Left lung (tissue), 10 donors: Measurements from ENCODE around the gene UNC5CL. TPM values are rescaled to one million over a fixed set of nuclear protein-coding genes. Genes with fewer than 3 reads are reported as not detected.
A peak's percentile ranks its signal among the peaks of the same experiment; 100 is the strongest.

Experiments used
- ATAC-seq: fragments of 200-7000 bp; cut with Tn5 transposase; one replicate; pipeline ENCODE4 v1.9.1; 2020; ENCODE audit warnings: moderate library complexity
- DNase-seq, 4 donors: peaks; one replicate each; pipeline ENCODE4 v3.0.0-alpha.2; 2013 to 2020
- H3K27ac ChIP-seq, 2 donors: fragments of 200-600 bp; sonication (generic) in 1 of 2; one replicate each; pipeline versions ENCODE4 v1.5.0 to v1.8.0; 2020 to 2021
- H3K27me3 ChIP-seq, 2 donors: fragments of 200-600 bp; sonication (generic) in 1 of 2; one replicate each; pipeline versions ENCODE4 v1.5.0 to v1.8.0; 2020 to 2021
- H3K36me3 ChIP-seq, 2 donors: fragments of 200-600 bp; sonication (generic) in 1 of 2; one replicate each; pipeline versions ENCODE4 v1.5.0 to v1.8.0; 2020 to 2021
- H3K4me1 ChIP-seq, 2 donors: fragments of 200-600 bp; one replicate each; pipeline ENCODE4 v1.8.0; 2021
- H3K4me3 ChIP-seq, 2 donors: fragments of 200-600 bp; sonication (generic) in 1 of 2; one replicate each; pipeline versions ENCODE4 v1.5.0 to v1.8.0; 2020 to 2021; ENCODE audit warnings: mild to moderate bottlenecking in 1 of 2
- H3K9me3 ChIP-seq, 2 donors: fragments of 200-600 bp; sonication (generic) in 1 of 2; one replicate each; pipeline versions ENCODE4 v1.5.0 to v1.8.0; 2020 to 2021
- CTCF ChIP-seq, 2 donors: fragments of 200-600 bp; sonication (generic) in 1 of 2; IDR thresholded peaks; one replicate each; pipeline versions ENCODE4 v1.5.0 to v1.8.0; 2021; ENCODE audit warnings: antibody characterized with exemption in 2 of 2
- intact Hi-C, 2 donors: fragments of 100-400 bp; cut with DNase I; formaldehyde crosslinking; loops; one replicate each; pipeline versions ENCODE4 v1.11.2 to v1.14.2; 2022
- polyA plus RNA-seq, 6 donors: library from polyadenylated mRNA; unstranded; fragments of 120-200 nt; gene quantifications; one replicate each; pipeline ENCODE4 v1.2.1, GENCODE V29; 2013; ENCODE audit not compliant: insufficient read length in 6 of 6
- total RNA-seq, 2 donors: library from RNA; stranded (reverse); fragmentation: NEBNext Ultra II Directional; extraction: Animal tissue kit (Norgen Biotek cat#: 25700); gene quantifications; one replicate each; pipeline ENCODE4 v1.2.1, GENCODE V29; 2021
- donor health status: DM: no; HTN: yes; CAD: no.
- donor health status: DM: no; HTN: no; CAD: no.

UNC5CL gene
- total and polyA plus RNA-seq, 8 donors: 2.3 to 11.8 (median 4.8) TPM

GRCh38 chr6:41074692-41075436 lies 35.8 kb upstream of the UNC5CL start:
- TF ChIP-seq CTCF (IDR thresholded peaks at IDR 0.05): no peak
- no peaks in the 10 kb centered on the region for H3K9me3 ChIP-seq
- peak overlapping the region; percentile 88 to 95 for H3K4me3 ChIP-seq
- no peaks in the 10 kb centered on the region for H3K27me3 ChIP-seq
- no peak for DNase-seq
- H3K27ac ChIP-seq: peak overlapping the region; percentile 99 to 100
- peaks cover 0 to 10% of the 10 kb centered on the region in 2 donors for H3K36me3 ChIP-seq
- peaks cover 11 to 61% of the 10 kb centered on the region in 2 donors for H3K4me1 ChIP-seq
- intact Hi-C loops: no loop called here
- ATAC-seq: no peak

- H3K27ac ChIP-seq: peak overlapping the region; percentile 99 to 100
- intact Hi-C loops: no loop called here
- DNase-seq (peak in 1 of 4 donors; percentile 26), ATAC-seq (no peak)
- no peaks in the 10 kb centered on the region for H3K27me3 ChIP-seq
- peak overlapping the region; percentile 88 to 95 for H3K4me3 ChIP-seq
- peaks cover 0 to 3% of the 10 kb centered on the region in 2 donors for H3K36me3 ChIP-seq
- no peaks in the 10 kb centered on the region for H3K9me3 ChIP-seq
- H3K4me1 ChIP-seq: peaks cover 11 to 58% of the 10 kb centered on the region in 2 donors
- no peak for TF ChIP-seq CTCF (IDR thresholded peaks at IDR 0.05)
Measured at GRCh38 chr6:41073968-41074691, 35.1 kb upstream of the UNC5CL start.

GRCh38 chr6:41073203-41073967 lies 34.4 kb upstream of the UNC5CL start:
- Histone ChIP-seq H3K27me3 (no peaks in the 10 kb centered on the region), H3K36me3 (no peaks in the 10 kb centered on the region), H3K4me1 (peaks cover 11 to 54% of the 10 kb centered on the region in 2 donors), H3K27ac (peak overlapping the region; percentile 99 to 100), H3K9me3 (no peaks in the 10 kb centered on the region), H3K4me3 (peak overlapping the region; percentile 88 to 95)
- intact Hi-C loops: no loop called here
- peak; percentile 75 to 95 (median 90) for DNase-seq
- ATAC-seq: peak; percentile 30
- peak in 1 of 2 donors; percentile 47 for TF ChIP-seq CTCF (IDR thresholded peaks at IDR 0.05)

GRCh38 chr6:41072836-41073202 lies 33.8 kb upstream of the UNC5CL start, which contains the start of gene NFYA:
Gene NFYA, plus strand, starts transcription at chr6:41072974. Its CDS starts 6,116 bp downstream, at chr6:41079090.
- intact Hi-C loops: no loop called here
- Histone ChIP-seq H3K4me3 (peak within 1 kb of the TSS; percentile 88 to 95), H3K4me1 (peaks cover 11 to 49% of the 10 kb centered on the region in 2 donors), H3K9me3 (no peaks in the 10 kb centered on the region), H3K27ac (peak within 1 kb of the TSS; percentile 99 to 100), H3K27me3 (no peaks in the 10 kb centered on the region), H3K36me3 (no peaks in the 10 kb centered on the region)
- peak; percentile 85 for ATAC-seq
- DNase-seq: peak in 1 of 4 donors; percentile 99
- no peak for TF ChIP-seq CTCF (IDR thresholded peaks at IDR 0.05)
